HUES48 (cell line): ENCODE data around the gene FAM120B.

Source experiments
- H3K27ac ChIP-seq: one replicate; pipeline ENCODE4 v1.7.0; 2013; ENCODE audit warnings: low read depth, low read length, inconsistent platforms
- H3K27me3 ChIP-seq: 2 replicates; pipeline ENCODE4 v1.6.1; 2013; ENCODE audit warnings: mild to moderate bottlenecking, low read length; ENCODE audit not compliant: control insufficient read depth, insufficient read depth
- H3K36me3 ChIP-seq: 2 replicates; pipeline ENCODE4 v1.6.1; 2013; ENCODE audit warnings: low read length; ENCODE audit not compliant: control insufficient read depth, insufficient read depth
- H3K4me1 ChIP-seq: 2 replicates; pipeline ENCODE4 v1.6.1; 2013; ENCODE audit warnings: mild to moderate bottlenecking, low read length; ENCODE audit not compliant: control insufficient read depth, insufficient read depth
- H3K4me3 ChIP-seq: 2 replicates; pipeline ENCODE4 v1.5.1; 2013; ENCODE audit warnings: mild to moderate bottlenecking, low read depth, low read length
- H3K9ac ChIP-seq: 2 replicates; pipeline ENCODE4 v1.6.1; 2013; ENCODE audit warnings: mild to moderate bottlenecking, low read depth, low read length, moderate library complexity
- H3K9me3 ChIP-seq: 2 replicates; pipeline ENCODE4 v1.6.1; 2013; ENCODE audit warnings: low read length; ENCODE audit not compliant: control insufficient read depth, insufficient read depth

Gene FAM120B

DNA sequence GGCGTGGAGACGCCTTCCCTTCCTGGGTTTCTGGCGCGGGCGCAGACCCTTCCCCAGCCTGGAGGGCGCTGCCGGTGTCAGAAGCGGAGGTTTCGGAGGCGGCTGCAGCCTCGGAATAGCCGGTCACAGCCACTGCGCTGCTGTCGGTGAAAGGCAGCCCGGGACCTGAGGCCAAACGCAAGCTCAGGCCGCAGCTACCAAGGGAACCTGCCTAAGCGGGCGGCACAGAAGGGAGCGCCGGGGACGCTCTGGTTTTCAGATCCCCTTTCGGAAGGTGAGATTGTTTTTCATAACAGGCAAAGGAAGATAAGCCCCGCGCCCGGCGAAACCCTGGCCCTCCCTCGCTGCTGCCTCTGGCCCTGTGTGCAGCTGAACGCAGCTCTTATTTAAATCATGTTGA lies 116.5 kb downstream of the FAM120B start:
- Histone ChIP-seq H3K4me3 (no peak overlapping the region), H3K4me1 (no peaks in the 10 kb centered on the region), H3K36me3 (no peaks in the 10 kb centered on the region), H3K27me3 (no peaks in the 10 kb centered on the region), H3K27ac (no peak overlapping the region), H3K9ac (no peak overlapping the region), H3K9me3 (no peaks in the 10 kb centered on the region)

DNA sequence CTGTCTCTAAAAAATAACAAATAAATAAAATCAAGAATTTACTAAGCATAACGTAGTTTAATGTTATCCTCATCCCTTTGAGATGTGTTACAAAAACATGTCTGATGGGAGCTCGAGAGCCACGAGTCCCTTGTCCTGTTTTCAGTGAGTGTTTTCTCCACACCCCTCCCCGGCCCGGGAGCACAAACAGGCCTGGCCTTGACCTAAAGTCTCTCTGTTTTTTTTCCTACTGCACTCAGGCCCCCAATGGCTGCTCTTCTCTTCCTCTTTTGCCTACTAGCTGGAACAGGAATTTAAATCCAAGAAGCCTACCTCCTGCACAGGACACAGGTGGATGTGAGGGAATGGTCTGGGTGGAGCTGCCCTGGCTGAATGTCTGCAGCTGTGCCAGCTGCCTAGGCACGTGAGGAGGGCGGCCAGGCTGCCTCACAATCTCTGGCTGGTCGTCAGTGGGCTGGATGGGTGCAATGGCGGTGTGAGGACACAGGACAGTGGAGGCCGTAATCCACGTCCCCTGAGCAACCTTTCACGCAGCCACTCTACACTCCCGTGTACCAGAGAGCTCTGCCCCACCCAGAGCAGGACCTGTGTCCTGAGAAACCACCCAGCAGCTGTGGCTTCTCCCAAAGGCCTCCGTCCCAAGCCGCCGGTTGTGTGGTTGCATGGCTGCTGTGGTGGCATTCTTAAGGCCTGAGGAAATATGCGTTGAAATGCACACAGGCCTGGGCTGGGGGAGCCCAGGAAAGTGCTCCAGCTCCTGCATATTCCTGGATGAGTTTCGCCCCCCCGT lies 117.5 kb downstream of the FAM120B start:
- Histone ChIP-seq H3K27me3 (no peaks in the 10 kb centered on the region), H3K4me3 (no peak overlapping the region), H3K27ac (no peak overlapping the region), H3K9ac (no peak overlapping the region), H3K36me3 (no peaks in the 10 kb centered on the region), H3K9me3 (no peaks in the 10 kb centered on the region), H3K4me1 (no peaks in the 10 kb centered on the region)

DNA sequence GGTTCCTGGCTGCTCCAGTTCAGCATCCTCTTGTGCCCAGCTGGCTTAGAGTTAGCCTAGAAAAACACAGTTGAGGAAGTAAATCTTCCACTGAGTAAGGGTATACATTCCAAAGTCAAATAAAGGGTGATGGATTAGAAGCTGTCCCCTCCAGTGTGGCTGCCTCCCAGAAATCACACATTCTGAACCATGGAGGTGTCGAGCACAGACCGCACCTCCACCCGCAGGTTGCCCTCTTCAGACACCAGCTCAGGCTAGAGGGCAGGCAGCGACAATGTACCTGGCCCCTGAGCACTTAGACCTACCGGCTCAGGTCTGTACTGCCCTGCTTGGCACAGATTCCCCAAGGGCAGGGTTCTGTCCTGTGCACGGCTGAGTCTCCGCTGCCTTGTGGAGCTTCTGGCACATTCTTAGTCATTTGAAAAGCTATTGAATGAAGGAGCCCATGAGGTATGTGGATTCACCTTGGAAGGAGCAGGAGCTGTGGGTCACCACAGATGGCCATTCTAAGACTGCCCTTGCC lies 118.1 kb downstream of the FAM120B start:
- no peak overlapping the region for H3K9ac ChIP-seq
- H3K4me3 ChIP-seq: no peak overlapping the region
- no peaks in the 10 kb centered on the region for H3K4me1 ChIP-seq
- H3K27ac ChIP-seq: no peak overlapping the region
- H3K36me3 ChIP-seq: no peaks in the 10 kb centered on the region
- no peaks in the 10 kb centered on the region for H3K27me3 ChIP-seq
- no peaks in the 10 kb centered on the region for H3K9me3 ChIP-seq

DNA sequence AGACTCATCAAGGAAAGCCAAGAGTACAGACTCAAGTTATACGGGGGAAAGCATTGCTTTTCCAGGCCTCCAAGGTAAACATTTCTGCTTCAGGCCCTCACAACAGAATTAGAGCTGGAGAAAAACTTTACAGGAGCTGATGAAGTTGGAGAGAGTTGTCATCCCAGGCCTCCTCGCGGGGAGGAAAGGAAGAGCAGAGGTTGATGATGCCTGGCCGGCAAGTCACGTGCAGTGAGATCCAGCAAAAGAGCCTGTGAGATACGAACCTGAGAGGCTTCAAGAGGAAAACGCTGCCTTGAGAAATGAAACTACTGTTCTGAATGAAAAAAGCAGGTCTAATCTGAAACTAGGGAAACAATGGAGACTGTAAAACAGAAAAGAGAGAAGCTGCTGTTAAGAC lies 122.9 kb downstream of the FAM120B start:
- Histone ChIP-seq H3K36me3 (no peaks in the 10 kb centered on the region), H3K9me3 (no peaks in the 10 kb centered on the region), H3K4me3 (no peak overlapping the region), H3K27me3 (no peaks in the 10 kb centered on the region), H3K4me1 (0 out of 2 replicates have a peak, but pooled peaks cover 3% of the 10 kb centered on the region), H3K9ac (no peak overlapping the region), H3K27ac (no peak overlapping the region)

DNA sequence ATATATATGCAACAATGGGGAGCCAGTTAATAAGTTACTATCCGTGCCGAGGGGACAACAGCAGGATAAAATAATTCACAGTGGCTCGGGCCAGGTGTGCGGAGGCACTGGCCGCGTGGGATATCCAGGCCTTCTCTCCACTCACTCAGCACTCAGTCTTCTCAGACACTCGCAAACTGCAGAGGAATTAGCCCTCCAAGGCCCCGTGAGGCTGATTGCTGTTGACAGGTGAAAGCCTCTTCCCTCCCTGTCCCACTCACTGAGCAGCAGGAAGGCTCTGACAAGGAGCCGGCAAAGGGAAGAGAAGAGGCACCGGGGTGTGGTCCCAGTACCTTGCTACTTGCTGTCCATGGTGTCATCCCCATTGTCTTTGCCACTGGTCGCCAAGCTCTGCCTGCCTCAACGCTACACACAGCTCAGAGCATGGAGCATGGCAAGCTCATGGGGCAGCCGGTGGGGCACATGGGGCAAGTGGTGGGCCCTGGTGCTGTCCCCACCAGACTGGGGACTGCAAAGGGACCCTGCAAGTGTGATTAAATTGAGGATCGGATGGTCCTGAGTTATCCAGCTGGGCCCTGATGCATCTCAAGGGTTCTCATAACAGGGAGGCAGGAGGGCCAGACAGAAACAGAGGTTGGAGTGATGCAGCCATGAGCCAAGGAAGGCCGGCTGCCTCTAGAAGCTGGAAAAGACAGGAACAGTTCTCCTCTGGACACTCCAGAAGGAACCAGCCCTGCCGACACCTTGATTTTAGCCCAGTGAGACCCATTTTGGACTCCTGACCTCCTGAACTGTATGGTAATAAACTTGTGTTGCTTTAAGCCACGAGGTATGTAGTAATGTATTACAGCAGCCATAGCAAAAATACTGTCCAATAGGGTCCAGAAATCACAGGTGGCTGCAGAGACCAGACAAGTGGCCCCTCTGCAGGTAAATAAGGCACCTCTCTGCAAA lies 126.9 kb downstream of the FAM120B start:
- H3K9ac ChIP-seq: no peak overlapping the region
- H3K27me3 ChIP-seq: no peaks in the 10 kb centered on the region
- peaks cover 6% of the 10 kb centered on the region; the same call in 1 of the 2 replicates for H3K4me1 ChIP-seq
- H3K4me3 ChIP-seq: no peak overlapping the region
- no peak overlapping the region for H3K27ac ChIP-seq
- H3K9me3 ChIP-seq: no peaks in the 10 kb centered on the region
- H3K36me3 ChIP-seq: no peaks in the 10 kb centered on the region

DNA sequence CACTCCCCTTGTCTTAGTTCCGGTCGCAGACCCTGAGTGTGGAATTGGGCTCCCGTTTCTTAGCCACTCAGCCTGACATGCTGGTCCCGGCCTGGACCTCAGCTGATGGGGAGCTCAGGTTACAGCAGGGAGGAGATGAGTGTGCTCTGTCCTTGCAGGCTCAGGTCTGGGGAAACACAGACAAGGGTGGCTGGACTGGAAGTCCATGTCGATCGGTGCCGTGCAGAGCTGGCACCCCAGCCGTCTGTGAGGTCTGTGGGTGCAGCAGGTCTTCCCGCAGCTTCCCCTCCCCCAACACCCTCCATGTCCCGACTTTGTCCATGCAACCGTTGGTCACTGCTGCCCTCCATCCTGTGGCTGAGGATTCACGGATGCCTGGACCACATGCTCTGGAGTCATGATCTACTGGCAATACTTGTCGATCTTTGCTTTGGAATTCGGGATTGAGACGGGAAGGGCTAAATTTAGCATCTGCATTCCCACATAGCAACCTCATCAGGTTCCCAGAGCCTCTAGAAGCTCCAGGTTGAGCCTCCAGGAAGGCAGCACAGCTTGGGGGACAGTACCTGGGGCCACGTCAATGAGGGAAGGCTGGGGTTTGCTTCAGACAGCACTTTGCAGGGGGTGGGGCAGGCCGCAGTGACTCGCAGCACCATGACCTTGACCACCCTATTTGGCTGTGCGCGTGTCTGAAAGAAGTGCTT lies 127.7 kb downstream of the FAM120B start:
- no peaks in the 10 kb centered on the region for H3K36me3 ChIP-seq
- H3K4me3 ChIP-seq: no peak overlapping the region
- no peak overlapping the region for H3K27ac ChIP-seq
- peaks cover 6% of the 10 kb centered on the region; the same call in 1 of the 2 replicates for H3K4me1 ChIP-seq
- no peaks in the 10 kb centered on the region for H3K27me3 ChIP-seq
- H3K9ac ChIP-seq: no peak overlapping the region
- H3K9me3 ChIP-seq: no peaks in the 10 kb centered on the region

DNA sequence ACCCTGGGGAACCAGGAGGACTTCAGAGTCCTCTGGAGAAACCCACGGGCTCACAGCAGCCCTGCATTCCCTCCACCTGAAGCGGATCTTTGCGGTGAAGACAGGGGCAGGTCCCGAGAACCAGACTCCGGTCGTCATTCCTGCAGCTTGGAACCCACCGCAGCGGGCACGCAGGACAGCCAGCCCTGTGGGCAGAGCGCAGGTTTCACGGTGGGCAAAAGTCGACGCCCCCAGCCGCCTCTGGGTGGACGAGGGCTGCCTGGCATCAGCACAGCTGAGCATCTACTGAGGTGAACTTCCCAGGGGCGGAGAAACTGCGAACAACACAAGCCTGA lies 128.2 kb downstream of the FAM120B start:
- Histone ChIP-seq H3K4me1 (peaks cover 6% of the 10 kb centered on the region; the same call in 1 of the 2 replicates), H3K4me3 (no peak overlapping the region), H3K9ac (no peak overlapping the region), H3K27me3 (no peaks in the 10 kb centered on the region), H3K36me3 (no peaks in the 10 kb centered on the region), H3K27ac (no peak overlapping the region), H3K9me3 (no peaks in the 10 kb centered on the region)

DNA sequence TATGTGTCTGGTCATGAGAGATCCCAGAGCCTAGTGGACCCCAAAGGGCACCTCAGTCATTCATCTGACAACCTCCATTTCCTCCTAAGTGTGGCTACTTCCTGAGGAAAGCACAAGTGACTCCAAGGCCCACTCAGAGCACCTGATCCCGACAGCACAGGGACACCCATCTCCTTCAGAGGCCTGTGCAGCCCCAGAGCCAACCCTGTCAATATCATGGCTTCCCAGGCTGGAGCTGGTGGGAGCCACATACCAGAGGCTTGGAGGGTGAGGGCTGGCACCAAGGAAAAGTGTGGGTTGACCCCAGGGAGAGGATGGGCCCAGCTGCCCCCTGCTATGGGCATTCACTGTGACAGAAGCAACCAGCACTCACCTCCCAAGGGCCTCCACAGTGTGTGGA lies 129.2 kb downstream of the FAM120B start:
- Histone ChIP-seq H3K4me3 (no peak overlapping the region), H3K36me3 (no peaks in the 10 kb centered on the region), H3K9me3 (no peaks in the 10 kb centered on the region), H3K27ac (no peak overlapping the region), H3K4me1 (peaks cover 6% of the 10 kb centered on the region; the same call in 1 of the 2 replicates), H3K9ac (no peak overlapping the region), H3K27me3 (no peaks in the 10 kb centered on the region)

DNA sequence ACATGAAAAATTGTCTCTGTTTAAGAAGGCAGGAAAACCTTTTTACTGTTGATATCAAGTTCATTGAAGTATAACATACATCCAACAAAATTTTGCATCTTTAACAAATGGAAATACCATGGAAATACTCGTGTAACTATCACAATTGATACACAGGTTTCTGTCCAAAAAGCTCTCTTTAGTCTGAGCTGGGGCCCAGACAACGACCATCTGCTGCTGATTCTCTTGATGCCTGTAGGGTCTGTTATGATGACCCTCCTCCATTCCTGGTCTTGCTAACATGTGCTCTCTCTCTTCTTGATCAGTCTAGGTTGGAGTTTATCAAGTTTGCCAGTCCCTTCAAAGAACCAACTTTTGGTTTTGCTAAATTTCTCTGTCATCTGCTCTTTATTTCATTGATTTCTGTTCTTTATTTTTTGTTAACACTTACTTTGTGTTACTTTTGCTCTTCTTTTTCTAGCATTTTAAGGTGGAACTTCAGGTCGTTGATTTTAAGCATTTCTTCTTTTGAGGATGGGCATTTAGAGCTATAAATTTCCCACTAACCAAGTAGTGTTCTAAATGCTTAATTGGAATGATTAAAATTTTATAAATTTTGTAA lies 129.8 kb downstream of the FAM120B start:
- Histone ChIP-seq H3K36me3 (no peaks in the 10 kb centered on the region), H3K4me3 (no peak overlapping the region), H3K27ac (no peak overlapping the region), H3K4me1 (peaks cover 6% of the 10 kb centered on the region; the same call in 1 of the 2 replicates), H3K9me3 (no peaks in the 10 kb centered on the region), H3K27me3 (no peaks in the 10 kb centered on the region), H3K9ac (no peak overlapping the region)

DNA sequence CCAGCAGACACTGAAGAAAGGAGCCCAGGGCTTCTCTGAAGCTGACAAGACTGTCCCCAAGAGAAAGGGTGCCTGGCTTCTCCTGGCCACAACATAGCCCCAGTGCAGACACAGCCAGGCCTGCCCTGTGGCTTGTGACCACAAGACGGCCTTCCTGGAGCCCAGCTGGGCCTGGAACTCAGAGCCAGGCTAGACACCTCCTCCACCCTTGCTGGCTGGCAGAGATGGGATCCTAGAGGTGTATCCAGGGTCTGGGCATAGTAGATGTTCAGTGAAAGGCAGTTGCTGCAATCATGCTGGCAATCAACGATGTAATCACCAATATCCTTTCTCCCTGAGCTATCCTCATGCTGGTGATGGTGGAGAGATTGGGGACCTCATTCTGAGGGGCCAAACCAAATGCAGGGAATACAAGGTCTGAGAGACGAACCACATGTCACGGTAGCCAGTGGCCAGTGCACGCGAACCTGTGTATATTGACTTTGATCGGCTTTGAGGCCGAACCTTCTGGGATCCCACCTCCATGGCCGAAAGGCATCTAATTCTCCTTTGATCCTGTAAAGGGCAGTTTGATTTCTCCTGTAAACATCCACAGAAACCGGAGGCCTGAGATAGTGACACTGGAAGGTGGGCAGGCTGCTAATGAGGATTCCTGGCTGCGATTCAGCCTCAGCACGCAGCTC lies 131.3 kb downstream of the FAM120B start:
- peaks cover 6% of the 10 kb centered on the region; the same call in 1 of the 2 replicates for H3K4me1 ChIP-seq
- H3K9ac ChIP-seq: no peak overlapping the region
- H3K9me3 ChIP-seq: no peaks in the 10 kb centered on the region
- H3K4me3 ChIP-seq: no peak overlapping the region
- H3K27ac ChIP-seq: peak overlapping the region; percentile 23
- no peaks in the 10 kb centered on the region for H3K27me3 ChIP-seq
- H3K36me3 ChIP-seq: no peaks in the 10 kb centered on the region
